Measurements from ENCODE around the gene NOTCH2.
"Not testable (repeated sequence)": the region's sequence is repeated elsewhere in the genome, so short reads cannot be mapped to it uniquely, and the experiment has no call there.

NOTCH2 gene

DNA sequence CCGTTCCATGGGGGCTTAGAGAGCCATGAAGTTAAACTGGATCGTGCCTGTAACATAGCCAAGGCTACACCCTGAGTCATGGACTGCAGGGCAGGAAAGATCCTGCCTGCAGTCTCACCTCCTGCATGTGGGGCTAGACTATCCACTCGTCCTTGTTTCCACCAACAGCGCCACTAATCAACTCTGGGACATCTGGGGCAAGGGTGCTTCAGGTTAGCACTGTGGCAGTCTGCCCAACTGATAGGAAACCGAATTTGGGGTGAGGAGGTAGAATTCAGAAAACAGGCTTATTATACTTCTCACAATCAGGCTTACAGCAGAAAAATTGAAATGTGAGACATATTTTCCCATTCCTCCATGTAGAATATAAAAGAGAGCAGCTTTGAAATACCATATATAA, 88.0 kb downstream of the NOTCH2 start:
- H3K9me2 ChIP-seq (replicated peaks; ENCODE audit: control insufficient read depth, low read length), result no peaks in the 10 kb centered on the region
- no peaks in the 10 kb centered on the region for H3K79me2 ChIP-seq (ENCODE audit: control insufficient read depth, low read length)
- H4K20me1 ChIP-seq (ENCODE audit: control insufficient read depth, insufficient read depth, low read depth, low read length), result no peaks in the 10 kb centered on the region
- no peaks in the 10 kb centered on the region for H3K36me3 ChIP-seq (ENCODE audit: control insufficient read depth, low read length)
- no peaks in the 10 kb centered on the region for H3F3A ChIP-seq (ENCODE audit: control insufficient read depth, insufficient read depth)
- H3K27me3 ChIP-seq (ENCODE audit: control insufficient read depth, low read length), result peaks cover 3% of the 10 kb centered on the region; the same call in 1 of the 2 replicates
- H3K4me3 ChIP-seq (ENCODE audit: low read length), result no peak overlapping the region
- TF ChIP-seq CTCF (IDR thresholded peaks at IDR 0.05; ENCODE audit: low read depth, low read length, poor library complexity, severe bottlenecking) (no peak), EZH2phosphoT487 (IDR thresholded peaks at IDR 0.05; ENCODE audit: borderline replicate concordance, low read length) (no peak)
- H3K9me3 ChIP-seq (ENCODE audit: control insufficient read depth, insufficient read depth, low read length), result no peaks in the 10 kb centered on the region
- H3K4me2 ChIP-seq (ENCODE audit: low read length), result no peak overlapping the region
- H3K4me1 ChIP-seq (ENCODE audit: control insufficient read depth, low read length), result no peaks in the 10 kb centered on the region
- no peak overlapping the region for H3K27ac ChIP-seq (ENCODE audit: low read depth, low read length)

GRCh38 chr1:119978018-119978505, 91.4 kb downstream of the NOTCH2 start:
- Histone ChIP-seq H3K9me2 (replicated peaks; ENCODE audit: control insufficient read depth, low read length) (no peaks in the 10 kb centered on the region), H3K4me3 (ENCODE audit: low read length) (no peak overlapping the region), H3K36me3 (ENCODE audit: control insufficient read depth, low read length) (no peaks in the 10 kb centered on the region), H3K79me2 (ENCODE audit: control insufficient read depth, low read length) (no peaks in the 10 kb centered on the region), H3K4me1 (ENCODE audit: control insufficient read depth, low read length) (no peaks in the 10 kb centered on the region), H3K9me3 (ENCODE audit: control insufficient read depth, insufficient read depth, low read length) (no peaks in the 10 kb centered on the region), H3K27ac (ENCODE audit: low read depth, low read length) (no peak overlapping the region), H3K27me3 (ENCODE audit: control insufficient read depth, low read length) (no peaks in the 10 kb centered on the region; the same call in 1 of the 2 replicates), H3F3A (ENCODE audit: control insufficient read depth, insufficient read depth) (no peaks in the 10 kb centered on the region), H3K4me2 (ENCODE audit: low read length) (no peak overlapping the region), H4K20me1 (ENCODE audit: control insufficient read depth, insufficient read depth, low read depth, low read length) (no peaks in the 10 kb centered on the region)
- TF ChIP-seq CTCF (IDR thresholded peaks at IDR 0.05; ENCODE audit: low read depth, low read length, poor library complexity, severe bottlenecking), result no peak
- TF ChIP-seq EZH2phosphoT487 (IDR thresholded peaks at IDR 0.05; ENCODE audit: borderline replicate concordance, low read length), result no peak

DNA sequence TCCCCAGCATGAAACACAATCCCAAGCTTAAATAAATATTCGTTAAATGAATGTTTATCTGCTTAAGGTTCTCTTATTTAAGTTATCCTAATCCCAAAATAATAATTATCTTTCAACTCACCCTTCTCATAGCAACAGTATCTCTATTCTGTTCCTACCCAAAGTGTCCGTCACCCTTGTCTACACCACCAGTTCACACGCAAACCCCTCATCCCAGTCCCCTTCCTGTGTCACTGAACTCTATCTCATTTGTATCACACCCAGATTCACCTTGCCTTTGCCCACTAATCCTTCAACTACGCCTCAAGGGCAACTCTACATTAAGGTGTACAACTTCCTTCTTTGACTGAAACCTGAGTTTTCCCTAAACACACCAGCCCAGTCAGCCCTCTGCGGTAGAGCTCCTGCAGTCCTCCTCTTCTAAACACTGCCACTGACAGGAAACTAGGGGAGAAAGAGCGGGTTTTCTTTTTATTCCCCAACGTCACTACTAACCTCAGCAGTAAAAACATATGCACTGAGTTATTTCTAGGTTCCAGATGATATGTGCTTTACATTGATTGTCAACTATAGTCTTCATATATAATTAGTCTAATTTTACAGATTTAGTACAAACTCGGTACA, 92.2 kb downstream of the NOTCH2 start:
- not testable (repeated sequence) for H4K20me1 ChIP-seq (ENCODE audit: control insufficient read depth, insufficient read depth, low read depth, low read length); H3K36me3 ChIP-seq (ENCODE audit: control insufficient read depth, low read length); H3K4me1 ChIP-seq (ENCODE audit: control insufficient read depth, low read length); H3K9me3 ChIP-seq (ENCODE audit: control insufficient read depth, insufficient read depth, low read length); H3K4me2 ChIP-seq (ENCODE audit: low read length); H3F3A ChIP-seq (ENCODE audit: control insufficient read depth, insufficient read depth); H3K79me2 ChIP-seq (ENCODE audit: control insufficient read depth, low read length); H3K27me3 ChIP-seq (ENCODE audit: control insufficient read depth, low read length); H3K4me3 ChIP-seq (ENCODE audit: low read length); H3K27ac ChIP-seq (ENCODE audit: low read depth, low read length); H3K9me2 ChIP-seq (replicated peaks; ENCODE audit: control insufficient read depth, low read length)

GRCh38 chr1:119975582-119976254, 93.7 kb downstream of the NOTCH2 start:
- H3K27me3 ChIP-seq (ENCODE audit: control insufficient read depth, low read length); H3K4me1 ChIP-seq (ENCODE audit: control insufficient read depth, low read length); H3K27ac ChIP-seq (ENCODE audit: low read depth, low read length); H4K20me1 ChIP-seq (ENCODE audit: control insufficient read depth, insufficient read depth, low read depth, low read length); H3K9me3 ChIP-seq (ENCODE audit: control insufficient read depth, insufficient read depth, low read length); H3K36me3 ChIP-seq (ENCODE audit: control insufficient read depth, low read length); H3K9me2 ChIP-seq (replicated peaks; ENCODE audit: control insufficient read depth, low read length); H3F3A ChIP-seq (ENCODE audit: control insufficient read depth, insufficient read depth); H3K4me3 ChIP-seq (ENCODE audit: low read length); H3K79me2 ChIP-seq (ENCODE audit: control insufficient read depth, low read length); H3K4me2 ChIP-seq (ENCODE audit: low read length): not testable (repeated sequence)
